ENCODE measurements around the gene ATP6AP1. TPM values are rescaled to one million over a fixed set of nuclear protein-coding genes. Genes with fewer than 3 reads are reported as not detected.

The ATP6AP1 gene
- total RNA-seq, 1 donor = 61.9 TPM

DNA sequence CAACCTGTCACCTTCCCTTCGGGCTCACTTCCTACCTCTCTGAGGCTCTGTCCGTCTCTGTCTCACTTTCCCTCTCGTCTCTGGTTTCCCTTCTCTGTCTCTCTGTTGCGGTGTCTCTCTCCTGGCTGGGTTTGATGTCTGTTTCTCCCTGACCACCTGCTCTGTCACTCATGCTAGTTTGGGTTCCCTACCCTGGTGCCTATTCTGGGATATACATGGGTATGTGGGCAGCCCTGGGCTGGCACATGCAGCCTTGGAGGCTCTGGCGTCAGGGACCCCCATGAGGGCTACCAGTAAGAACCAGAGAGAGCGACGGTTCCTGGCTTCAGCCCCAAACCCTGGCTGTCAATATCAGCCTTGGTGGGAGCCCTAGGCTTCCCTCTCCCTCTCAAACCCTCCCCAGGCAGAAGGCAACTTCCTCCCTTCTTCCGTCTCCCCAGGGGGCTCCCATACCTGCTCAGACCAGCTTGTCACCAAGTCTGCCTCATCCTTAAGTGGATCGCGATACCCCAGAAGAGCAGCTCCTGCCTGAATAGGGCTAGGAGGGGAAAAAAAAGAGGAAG is 19.7 kb upstream of the ATP6AP1 start:
- peaks cover 13% of the 10 kb centered on the region for H3K4me1 ChIP-seq (ENCODE audit: insufficient read depth, low read length)
- peaks cover 6% of the 10 kb centered on the region for H4K20me1 ChIP-seq (ENCODE audit: insufficient read depth, low read length)
- peak overlapping the region; percentile 65 for H2AFZ ChIP-seq (ENCODE audit: low read length)
- no peaks in the 10 kb centered on the region for H3K9me3 ChIP-seq (ENCODE audit: low read depth, low read length)
- peak overlapping the region; percentile 87 for H3K4me2 ChIP-seq (ENCODE audit: insufficient read depth, low read length)
- H3K27me3 ChIP-seq (ENCODE audit: insufficient read depth, low read length) = no peaks in the 10 kb centered on the region
- H3K27ac ChIP-seq (ENCODE audit: low read depth, low read length) = peak overlapping the region; percentile 71
- H3K36me3 ChIP-seq (ENCODE audit: insufficient read depth, low read length) = no peaks in the 10 kb centered on the region
- TF ChIP-seq, protein P1, sequence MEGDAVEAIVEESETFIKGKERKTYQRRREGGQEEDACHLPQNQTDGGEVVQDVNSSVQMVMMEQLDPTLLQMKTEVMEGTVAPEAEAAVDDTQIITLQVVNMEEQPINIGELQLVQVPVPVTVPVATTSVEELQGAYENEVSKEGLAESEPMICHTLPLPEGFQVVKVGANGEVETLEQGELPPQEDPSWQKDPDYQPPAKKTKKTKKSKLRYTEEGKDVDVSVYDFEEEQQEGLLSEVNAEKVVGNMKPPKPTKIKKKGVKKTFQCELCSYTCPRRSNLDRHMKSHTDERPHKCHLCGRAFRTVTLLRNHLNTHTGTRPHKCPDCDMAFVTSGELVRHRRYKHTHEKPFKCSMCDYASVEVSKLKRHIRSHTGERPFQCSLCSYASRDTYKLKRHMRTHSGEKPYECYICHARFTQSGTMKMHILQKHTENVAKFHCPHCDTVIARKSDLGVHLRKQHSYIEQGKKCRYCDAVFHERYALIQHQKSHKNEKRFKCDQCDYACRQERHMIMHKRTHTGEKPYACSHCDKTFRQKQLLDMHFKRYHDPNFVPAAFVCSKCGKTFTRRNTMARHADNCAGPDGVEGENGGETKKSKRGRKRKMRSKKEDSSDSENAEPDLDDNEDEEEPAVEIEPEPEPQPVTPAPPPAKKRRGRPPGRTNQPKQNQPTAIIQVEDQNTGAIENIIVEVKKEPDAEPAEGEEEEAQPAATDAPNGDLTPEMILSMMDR (IDR thresholded peaks at IDR 0.05; ENCODE audit: extremely low read depth, low read depth, low read length) = no peak
- H3K79me2 ChIP-seq (ENCODE audit: insufficient read depth, low read length) = peaks cover 20% of the 10 kb centered on the region
- peak overlapping the region; percentile 76 for H3K4me3 ChIP-seq (ENCODE audit: insufficient read depth, low read length)
- no peak for DNase-seq (ENCODE audit: insufficient read length, low spot score, missing footprints)

- H3K27ac ChIP-seq (ENCODE audit: low read depth, low read length) = peak within 1 kb of the TSS; percentile 78
- H3K79me2 ChIP-seq (ENCODE audit: insufficient read depth, low read length) = peaks cover 20% of the 10 kb centered on the region
- peak within 1 kb of the TSS; percentile 87 for H3K4me2 ChIP-seq (ENCODE audit: insufficient read depth, low read length)
- TF ChIP-seq, protein P1 (IDR thresholded peaks at IDR 0.05; ENCODE audit: extremely low read depth, low read depth, low read length) = no peak
- no peaks in the 10 kb centered on the region for H3K9me3 ChIP-seq (ENCODE audit: low read depth, low read length)
- H3K4me3 ChIP-seq (ENCODE audit: insufficient read depth, low read length) = peak within 1 kb of the TSS; percentile 76
- no peaks in the 10 kb centered on the region for H3K27me3 ChIP-seq (ENCODE audit: insufficient read depth, low read length)
- H2AFZ ChIP-seq (ENCODE audit: low read length) = peak within 1 kb of the TSS; percentile 65
- peak; percentile 98 for DNase-seq (ENCODE audit: insufficient read length, low spot score, missing footprints)
- H4K20me1 ChIP-seq (ENCODE audit: insufficient read depth, low read length) = peaks cover 6% of the 10 kb centered on the region
- peaks cover 13% of the 10 kb centered on the region for H3K4me1 ChIP-seq (ENCODE audit: insufficient read depth, low read length)
- H3K36me3 ChIP-seq (ENCODE audit: insufficient read depth, low read length) = no peaks in the 10 kb centered on the region
Observed at GRCh38 chrX:154409222-154409871, 19.1 kb upstream of the ATP6AP1 start, which contains the start of gene DNASE1L1. Gene DNASE1L1 (minus strand): TSS chrX:154409254. CDS start chrX:154405568, 3,686 bp downstream.

DNA sequence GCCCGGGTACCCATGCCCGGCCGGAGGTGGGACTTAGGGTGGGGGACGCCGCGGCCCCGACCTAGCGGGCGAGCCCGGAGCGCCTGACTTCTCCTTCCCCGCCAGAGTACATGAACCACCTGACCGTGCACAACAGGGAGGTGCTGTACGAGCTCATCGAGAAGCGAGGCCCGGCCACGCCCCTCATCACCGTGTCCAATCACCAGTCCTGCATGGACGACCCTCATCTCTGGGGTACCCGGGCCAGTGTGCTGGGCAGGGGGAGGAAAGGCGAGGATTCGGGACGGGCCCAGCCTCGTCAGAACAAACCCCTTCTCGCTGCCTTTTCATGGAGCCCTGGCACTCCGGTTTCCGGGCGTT is 16.5 kb upstream of the ATP6AP1 start:
- TF ChIP-seq, protein P1 (IDR thresholded peaks at IDR 0.05; ENCODE audit: extremely low read depth, low read depth, low read length) = no peak
- Histone ChIP-seq H3K9me3 (ENCODE audit: low read depth, low read length) (no peaks in the 10 kb centered on the region), H3K4me1 (ENCODE audit: insufficient read depth, low read length) (peaks cover 13% of the 10 kb centered on the region), H3K79me2 (ENCODE audit: insufficient read depth, low read length) (peaks cover 20% of the 10 kb centered on the region), H3K4me3 (ENCODE audit: insufficient read depth, low read length) (peak overlapping the region; percentile 76), H3K4me2 (ENCODE audit: insufficient read depth, low read length) (peak overlapping the region; percentile 80), H3K27ac (ENCODE audit: low read depth, low read length) (peak overlapping the region; percentile 37), H3K36me3 (ENCODE audit: insufficient read depth, low read length) (no peaks in the 10 kb centered on the region), H2AFZ (ENCODE audit: low read length) (peak overlapping the region; percentile 65), H3K27me3 (ENCODE audit: insufficient read depth, low read length) (no peaks in the 10 kb centered on the region), H4K20me1 (ENCODE audit: insufficient read depth, low read length) (peaks cover 6% of the 10 kb centered on the region)
- peak; percentile 90 for DNase-seq (ENCODE audit: insufficient read length, low spot score, missing footprints)

- Histone ChIP-seq H3K36me3 (ENCODE audit: insufficient read depth, low read length) (no peaks in the 10 kb centered on the region), H3K27me3 (ENCODE audit: insufficient read depth, low read length) (no peaks in the 10 kb centered on the region), H3K79me2 (ENCODE audit: insufficient read depth, low read length) (peaks cover 20% of the 10 kb centered on the region), H4K20me1 (ENCODE audit: insufficient read depth, low read length) (peaks cover 6% of the 10 kb centered on the region), H3K4me1 (ENCODE audit: insufficient read depth, low read length) (peaks cover 13% of the 10 kb centered on the region), H2AFZ (ENCODE audit: low read length) (no peak overlapping the region), H3K27ac (ENCODE audit: low read depth, low read length) (peak overlapping the region; percentile 37), H3K4me3 (ENCODE audit: insufficient read depth, low read length) (peak overlapping the region; percentile 76), H3K4me2 (ENCODE audit: insufficient read depth, low read length) (peak overlapping the region; percentile 80), H3K9me3 (ENCODE audit: low read depth, low read length) (no peaks in the 10 kb centered on the region)
- TF ChIP-seq, protein P1 (IDR thresholded peaks at IDR 0.05; ENCODE audit: extremely low read depth, low read depth, low read length) = no peak
- DNase-seq (ENCODE audit: insufficient read length, low spot score, missing footprints) = no peak
Observed at GRCh38 chrX:154412468-154412867, 16.0 kb upstream of the ATP6AP1 start.
